Measurements from ENCODE around the gene KIF1B.

GRCh38 chr1:10173582-10173981, 36.8 kb upstream of the KIF1B start:
- TF ChIP-seq, protein P1, sequence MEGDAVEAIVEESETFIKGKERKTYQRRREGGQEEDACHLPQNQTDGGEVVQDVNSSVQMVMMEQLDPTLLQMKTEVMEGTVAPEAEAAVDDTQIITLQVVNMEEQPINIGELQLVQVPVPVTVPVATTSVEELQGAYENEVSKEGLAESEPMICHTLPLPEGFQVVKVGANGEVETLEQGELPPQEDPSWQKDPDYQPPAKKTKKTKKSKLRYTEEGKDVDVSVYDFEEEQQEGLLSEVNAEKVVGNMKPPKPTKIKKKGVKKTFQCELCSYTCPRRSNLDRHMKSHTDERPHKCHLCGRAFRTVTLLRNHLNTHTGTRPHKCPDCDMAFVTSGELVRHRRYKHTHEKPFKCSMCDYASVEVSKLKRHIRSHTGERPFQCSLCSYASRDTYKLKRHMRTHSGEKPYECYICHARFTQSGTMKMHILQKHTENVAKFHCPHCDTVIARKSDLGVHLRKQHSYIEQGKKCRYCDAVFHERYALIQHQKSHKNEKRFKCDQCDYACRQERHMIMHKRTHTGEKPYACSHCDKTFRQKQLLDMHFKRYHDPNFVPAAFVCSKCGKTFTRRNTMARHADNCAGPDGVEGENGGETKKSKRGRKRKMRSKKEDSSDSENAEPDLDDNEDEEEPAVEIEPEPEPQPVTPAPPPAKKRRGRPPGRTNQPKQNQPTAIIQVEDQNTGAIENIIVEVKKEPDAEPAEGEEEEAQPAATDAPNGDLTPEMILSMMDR (IDR thresholded peaks at IDR 0.05), result no peak
- TF ChIP-seq ESRRA (CRISPR knock-in tag; IDR thresholded peaks at IDR 0.05; ENCODE audit: borderline replicate concordance), result no peak
- no peak for TF ChIP-seq AR (CRISPR knock-in tag; IDR thresholded peaks at IDR 0.05)
- TF ChIP-seq, protein P2, sequence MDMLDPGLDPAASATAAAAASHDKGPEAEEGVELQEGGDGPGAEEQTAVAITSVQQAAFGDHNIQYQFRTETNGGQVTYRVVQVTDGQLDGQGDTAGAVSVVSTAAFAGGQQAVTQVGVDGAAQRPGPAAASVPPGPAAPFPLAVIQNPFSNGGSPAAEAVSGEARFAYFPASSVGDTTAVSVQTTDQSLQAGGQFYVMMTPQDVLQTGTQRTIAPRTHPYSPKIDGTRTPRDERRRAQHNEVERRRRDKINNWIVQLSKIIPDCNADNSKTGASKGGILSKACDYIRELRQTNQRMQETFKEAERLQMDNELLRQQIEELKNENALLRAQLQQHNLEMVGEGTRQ (CRISPR knock-in tag; IDR thresholded peaks at IDR 0.05), result no peak
- TF ChIP-seq, protein P3, sequence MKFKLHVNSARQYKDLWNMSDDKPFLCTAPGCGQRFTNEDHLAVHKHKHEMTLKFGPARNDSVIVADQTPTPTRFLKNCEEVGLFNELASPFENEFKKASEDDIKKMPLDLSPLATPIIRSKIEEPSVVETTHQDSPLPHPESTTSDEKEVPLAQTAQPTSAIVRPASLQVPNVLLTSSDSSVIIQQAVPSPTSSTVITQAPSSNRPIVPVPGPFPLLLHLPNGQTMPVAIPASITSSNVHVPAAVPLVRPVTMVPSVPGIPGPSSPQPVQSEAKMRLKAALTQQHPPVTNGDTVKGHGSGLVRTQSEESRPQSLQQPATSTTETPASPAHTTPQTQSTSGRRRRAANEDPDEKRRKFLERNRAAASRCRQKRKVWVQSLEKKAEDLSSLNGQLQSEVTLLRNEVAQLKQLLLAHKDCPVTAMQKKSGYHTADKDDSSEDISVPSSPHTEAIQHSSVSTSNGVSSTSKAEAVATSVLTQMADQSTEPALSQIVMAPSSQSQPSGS (CRISPR knock-in tag; IDR thresholded peaks at IDR 0.05; ENCODE audit: borderline replicate concordance, low read depth), result no peak
- TF ChIP-seq NFE2L1 (CRISPR knock-in tag; IDR thresholded peaks at IDR 0.05), result no peak
- no peak for TF ChIP-seq FOXK1 (CRISPR knock-in tag; IDR thresholded peaks at IDR 0.05)
- TF ChIP-seq TCF7 (CRISPR knock-in tag; IDR thresholded peaks at IDR 0.05; ENCODE audit: low read depth), result no peak
